ENCODE results near the gene GABRA4.

The GABRA4 gene

GRCh38 chr4:46927201-46927600 lies 66.2 kb downstream of the GABRA4 start:
- DNase-seq (ENCODE audit: low spot score) = no peak

DNA sequence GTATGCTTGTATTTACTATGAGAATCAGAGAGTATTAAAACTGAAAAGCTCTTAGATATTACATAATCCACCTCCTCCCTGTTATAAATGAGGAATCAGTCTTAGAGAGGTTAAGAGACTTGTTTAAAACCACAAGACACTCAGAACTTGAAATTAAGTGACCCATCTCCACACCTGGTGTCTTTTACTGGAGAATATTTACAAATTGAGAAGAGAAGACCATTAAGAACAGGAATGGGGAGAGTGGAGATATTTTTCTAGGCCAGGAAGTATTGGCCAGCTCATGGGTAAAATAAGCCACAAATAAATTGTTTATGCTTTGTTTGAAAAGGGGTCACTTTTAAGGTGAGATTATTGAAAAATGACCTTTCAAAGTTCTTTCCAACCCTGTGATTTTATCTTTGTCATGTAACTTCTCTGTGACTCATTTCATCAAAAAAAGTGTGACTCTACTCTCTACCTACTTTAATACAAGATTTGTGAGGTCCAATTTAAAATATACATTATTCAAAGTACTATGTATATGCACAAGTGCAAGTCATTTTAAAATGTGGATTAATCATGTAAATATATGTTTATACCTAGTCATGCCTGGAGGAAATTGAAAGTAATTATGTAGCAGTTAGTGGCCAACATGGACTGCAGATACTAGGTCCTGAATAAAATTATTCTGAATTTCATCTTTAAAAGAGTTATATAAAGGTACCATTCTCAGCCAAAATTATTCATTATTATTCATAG lies 68.4 kb downstream of the GABRA4 start:
- no peak for DNase-seq (ENCODE audit: low spot score)

DNA sequence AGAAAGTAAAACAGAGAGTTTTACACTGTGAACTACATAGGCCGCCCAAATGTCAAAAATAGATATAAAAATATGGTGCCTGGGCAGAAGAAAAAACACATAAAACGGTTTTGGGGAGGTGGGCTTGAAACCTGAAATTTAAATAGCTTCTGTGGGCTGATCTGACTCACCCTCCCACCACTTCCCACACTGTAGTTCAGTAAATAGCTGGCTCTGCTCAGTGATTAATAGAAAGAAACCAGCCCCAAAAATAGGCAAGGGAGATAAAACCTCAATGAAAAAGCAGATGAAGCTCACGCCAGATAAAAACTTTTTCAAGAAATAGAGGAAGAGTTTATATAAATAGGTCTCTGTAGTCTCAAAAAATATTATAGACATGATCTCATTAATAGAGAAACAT lies 71.2 kb downstream of the GABRA4 start:
- DNase-seq (ENCODE audit: low spot score) = no peak

DNA sequence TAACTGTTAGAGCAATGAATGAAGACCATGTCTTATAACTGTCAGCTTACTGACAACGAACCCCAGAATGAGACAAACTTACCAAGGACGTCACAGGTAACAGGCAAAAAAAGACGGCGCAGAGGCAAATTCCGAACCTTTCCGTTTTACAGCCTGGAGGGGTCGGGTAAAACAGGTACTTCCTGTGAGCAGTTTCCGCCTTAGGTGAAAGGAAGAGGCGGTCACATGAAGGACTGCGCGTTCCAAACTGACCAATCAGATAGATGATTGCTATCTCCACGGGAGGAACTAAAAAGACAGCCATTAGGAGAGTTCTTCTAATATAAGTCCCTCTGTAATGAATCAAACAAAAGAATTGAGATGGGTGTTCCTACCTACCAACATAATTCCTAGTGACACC lies 84.3 kb downstream of the GABRA4 start, which contains the start of gene COX7B2:
Gene COX7B2 (minus strand): TSS at position 168 of the 400 bp plus-strand sequence. CDS start 174,053 bp downstream, outside the sequence.
- DNase-seq (ENCODE audit: low spot score) = no peak

- no peak for DNase-seq (ENCODE audit: low spot score)
These were observed 85.2 kb downstream of the GABRA4 start for GRCh38 chr4:46908148-46908547.

- no peak for DNase-seq (ENCODE audit: low spot score)
These were observed 93.3 kb downstream of the GABRA4 start for GRCh38 chr4:46900082-46900481.

GRCh38 chr4:46894826-46895225 lies 98.6 kb downstream of the GABRA4 start:
- DNase-seq (ENCODE audit: low spot score) = no peak

DNA sequence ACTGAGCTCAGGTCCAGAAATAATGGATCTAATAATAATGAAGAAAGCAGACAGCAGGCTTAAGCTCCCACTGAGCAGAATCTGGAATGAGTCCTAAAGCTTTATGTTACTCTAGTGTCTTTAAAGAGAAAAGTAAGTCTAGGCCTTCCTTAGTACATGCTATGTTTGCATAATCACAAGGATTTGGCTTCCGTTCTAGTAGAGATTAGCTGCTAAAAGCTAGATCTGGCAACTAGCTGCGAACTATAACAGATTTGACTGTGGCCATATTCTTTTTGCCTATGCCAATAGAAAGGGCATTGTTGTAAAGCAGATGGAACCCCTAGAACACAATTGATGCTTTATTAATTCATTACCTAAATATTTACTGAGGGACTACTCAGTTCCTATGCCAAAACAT lies 103.3 kb downstream of the GABRA4 start:
- no peak for DNase-seq (ENCODE audit: low spot score)

GRCh38 chr4:46889410-46889809 lies 104.0 kb downstream of the GABRA4 start:
- no peak for DNase-seq (ENCODE audit: low spot score)

GRCh38 chr4:46886711-46887110 lies 106.7 kb downstream of the GABRA4 start:
- DNase-seq (ENCODE audit: low spot score) = no peak

- DNase-seq (ENCODE audit: low spot score) = no peak
These were observed 114.7 kb downstream of the GABRA4 start for GRCh38 chr4:46878641-46879040.

DNA sequence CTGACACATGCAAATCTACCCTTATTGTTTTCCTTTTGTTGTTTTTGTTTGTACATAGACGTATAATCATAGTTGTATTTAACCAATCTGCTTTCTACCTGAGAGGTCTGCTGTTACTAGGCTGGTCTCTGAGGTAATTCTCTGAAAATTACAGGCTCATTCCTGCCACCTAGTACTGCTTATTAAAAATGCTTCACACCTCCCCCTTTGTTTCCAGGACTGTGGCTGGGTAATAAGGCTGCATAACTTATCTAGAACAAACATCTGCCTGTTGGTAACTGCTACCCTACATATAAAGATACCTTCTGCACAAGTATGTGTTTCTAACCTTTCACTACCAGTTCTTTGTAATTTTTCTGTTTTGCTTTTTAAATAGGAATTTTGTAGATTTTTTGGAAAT lies 118.6 kb downstream of the GABRA4 start:
- no peak for DNase-seq (ENCODE audit: low spot score)

- DNase-seq (ENCODE audit: low spot score) = no peak
These were observed 123.0 kb downstream of the GABRA4 start for GRCh38 chr4:46870411-46870810.
